Measurements from ENCODE around the gene LUZP2.

Gene LUZP2

DNA sequence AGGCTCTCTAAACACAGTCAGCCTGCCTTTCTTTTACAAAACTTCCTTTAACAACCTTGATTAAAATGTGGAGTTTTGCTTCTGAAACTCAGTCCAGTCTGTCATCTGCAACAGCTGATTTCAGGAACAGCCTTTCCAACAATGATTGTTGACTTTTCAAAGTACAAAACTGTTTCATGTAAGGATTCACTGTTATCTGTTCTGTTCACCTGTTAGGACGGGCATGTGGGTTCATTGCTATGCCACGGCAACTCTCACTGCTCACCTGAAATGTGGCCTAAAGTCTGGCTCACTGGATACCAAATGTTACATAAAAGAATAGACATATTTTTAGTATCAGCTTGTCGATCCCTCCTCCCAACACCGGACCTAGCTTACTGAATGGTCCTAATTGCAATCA, 242.8 kb downstream of the LUZP2 start:
- no peak for DNase-seq (ENCODE audit: low read depth)
- H3K4me3 ChIP-seq (ENCODE audit: low read length): no peak overlapping the region
- TF ChIP-seq, protein P1, sequence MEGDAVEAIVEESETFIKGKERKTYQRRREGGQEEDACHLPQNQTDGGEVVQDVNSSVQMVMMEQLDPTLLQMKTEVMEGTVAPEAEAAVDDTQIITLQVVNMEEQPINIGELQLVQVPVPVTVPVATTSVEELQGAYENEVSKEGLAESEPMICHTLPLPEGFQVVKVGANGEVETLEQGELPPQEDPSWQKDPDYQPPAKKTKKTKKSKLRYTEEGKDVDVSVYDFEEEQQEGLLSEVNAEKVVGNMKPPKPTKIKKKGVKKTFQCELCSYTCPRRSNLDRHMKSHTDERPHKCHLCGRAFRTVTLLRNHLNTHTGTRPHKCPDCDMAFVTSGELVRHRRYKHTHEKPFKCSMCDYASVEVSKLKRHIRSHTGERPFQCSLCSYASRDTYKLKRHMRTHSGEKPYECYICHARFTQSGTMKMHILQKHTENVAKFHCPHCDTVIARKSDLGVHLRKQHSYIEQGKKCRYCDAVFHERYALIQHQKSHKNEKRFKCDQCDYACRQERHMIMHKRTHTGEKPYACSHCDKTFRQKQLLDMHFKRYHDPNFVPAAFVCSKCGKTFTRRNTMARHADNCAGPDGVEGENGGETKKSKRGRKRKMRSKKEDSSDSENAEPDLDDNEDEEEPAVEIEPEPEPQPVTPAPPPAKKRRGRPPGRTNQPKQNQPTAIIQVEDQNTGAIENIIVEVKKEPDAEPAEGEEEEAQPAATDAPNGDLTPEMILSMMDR (IDR thresholded peaks at IDR 0.05; ENCODE audit: insufficient read depth, low read depth, low read length, missing control alignments): no peak

DNA sequence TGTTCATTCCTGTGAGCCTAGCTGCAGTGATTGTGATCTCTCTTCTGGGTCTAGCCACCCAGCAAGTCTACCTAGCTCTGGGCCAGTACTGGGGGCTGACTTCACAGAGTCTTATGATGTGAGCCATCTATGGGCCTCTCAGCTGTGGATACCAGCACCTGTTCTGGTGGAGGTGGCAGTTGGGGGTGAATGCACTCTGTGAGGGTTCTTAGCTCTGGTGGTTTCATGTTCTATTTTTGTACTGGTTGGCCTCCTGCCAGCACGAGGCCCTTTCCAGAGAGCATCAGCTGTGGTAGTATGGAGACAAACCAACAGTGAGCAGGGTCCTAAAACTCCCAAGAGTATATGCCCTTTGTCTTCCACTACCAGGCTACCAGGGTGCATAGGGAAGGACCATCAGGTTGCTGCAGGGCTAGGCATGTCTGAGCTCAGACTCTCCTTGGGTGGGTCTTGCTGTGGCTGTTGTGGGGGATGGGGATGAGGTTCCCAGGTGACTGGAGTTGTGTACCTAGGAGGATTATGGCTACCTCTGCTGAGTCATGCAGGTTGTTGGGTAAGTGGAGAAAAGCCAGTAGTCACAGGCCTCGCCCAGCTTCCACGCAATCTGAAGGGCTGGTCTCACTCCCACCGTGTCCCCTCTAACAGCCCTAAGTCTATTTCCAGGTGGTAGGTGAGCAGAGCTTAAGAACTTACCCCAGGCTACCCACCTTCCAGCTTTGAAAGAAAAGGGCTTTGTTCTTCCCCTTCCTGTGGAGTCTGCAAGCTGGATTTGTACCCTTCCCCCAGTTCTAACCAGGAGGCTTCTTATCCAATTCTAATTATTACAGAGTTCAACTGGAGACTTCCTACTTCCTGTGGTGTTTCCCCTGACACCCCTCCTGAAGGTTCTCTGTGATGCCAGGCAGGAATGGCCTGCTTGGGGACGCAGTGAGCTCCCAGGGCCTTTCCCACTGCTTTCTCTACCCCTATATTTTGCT, 250.7 kb downstream of the LUZP2 start:
- no peak overlapping the region for H3K4me3 ChIP-seq (ENCODE audit: low read length)
- TF ChIP-seq, protein P1 (IDR thresholded peaks at IDR 0.05; ENCODE audit: insufficient read depth, low read depth, low read length, missing control alignments): no peak
- DNase-seq (ENCODE audit: low read depth): peak; percentile 85

DNA sequence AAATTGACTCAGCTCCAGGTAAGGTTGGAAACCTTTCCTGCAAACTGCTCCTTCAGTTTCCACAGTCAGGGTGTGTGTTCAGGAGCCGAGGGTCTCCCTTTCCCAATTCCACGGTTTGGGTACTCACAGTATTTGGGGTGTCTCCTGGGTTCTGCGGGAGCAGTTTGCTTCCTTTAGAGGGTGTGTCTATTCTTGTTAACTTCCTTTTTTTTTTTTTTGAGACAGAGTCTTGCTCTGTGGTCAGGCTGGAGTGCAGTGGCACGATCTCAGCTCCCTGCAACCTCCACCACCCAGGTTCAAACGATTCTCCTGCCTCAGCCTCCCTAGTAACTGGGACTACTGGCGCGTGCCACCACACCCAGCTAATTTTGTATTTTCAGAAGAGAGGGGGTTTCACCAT, 251.4 kb downstream of the LUZP2 start:
- DNase-seq (ENCODE audit: low read depth): no peak
- TF ChIP-seq, protein P1 (IDR thresholded peaks at IDR 0.05; ENCODE audit: insufficient read depth, low read depth, low read length, missing control alignments): no peak
- no peak overlapping the region for H3K4me3 ChIP-seq (ENCODE audit: low read length)

DNA sequence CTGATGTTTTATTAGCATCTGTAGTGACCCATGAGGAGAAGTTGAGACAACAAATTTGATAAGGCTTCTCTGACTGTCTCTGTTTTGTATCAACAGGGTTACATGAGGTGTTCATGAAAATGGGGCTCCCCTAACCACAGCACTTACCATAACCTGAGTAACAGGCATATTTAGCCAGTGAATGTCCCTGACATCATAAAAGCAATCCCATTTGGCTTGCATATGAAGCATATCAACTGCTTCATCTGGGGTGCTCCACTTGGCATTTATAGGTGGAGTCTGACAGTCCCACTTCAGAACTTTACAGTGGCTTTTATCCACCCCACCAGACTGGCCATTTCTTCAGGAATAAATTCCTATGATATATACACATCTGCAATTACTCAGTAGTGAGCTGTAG, 257.6 kb downstream of the LUZP2 start:
- TF ChIP-seq, protein P1 (IDR thresholded peaks at IDR 0.05; ENCODE audit: insufficient read depth, low read depth, low read length, missing control alignments): no peak
- H3K4me3 ChIP-seq (ENCODE audit: low read length): no peak overlapping the region
- peak; percentile 50 for DNase-seq (ENCODE audit: low read depth)

DNA sequence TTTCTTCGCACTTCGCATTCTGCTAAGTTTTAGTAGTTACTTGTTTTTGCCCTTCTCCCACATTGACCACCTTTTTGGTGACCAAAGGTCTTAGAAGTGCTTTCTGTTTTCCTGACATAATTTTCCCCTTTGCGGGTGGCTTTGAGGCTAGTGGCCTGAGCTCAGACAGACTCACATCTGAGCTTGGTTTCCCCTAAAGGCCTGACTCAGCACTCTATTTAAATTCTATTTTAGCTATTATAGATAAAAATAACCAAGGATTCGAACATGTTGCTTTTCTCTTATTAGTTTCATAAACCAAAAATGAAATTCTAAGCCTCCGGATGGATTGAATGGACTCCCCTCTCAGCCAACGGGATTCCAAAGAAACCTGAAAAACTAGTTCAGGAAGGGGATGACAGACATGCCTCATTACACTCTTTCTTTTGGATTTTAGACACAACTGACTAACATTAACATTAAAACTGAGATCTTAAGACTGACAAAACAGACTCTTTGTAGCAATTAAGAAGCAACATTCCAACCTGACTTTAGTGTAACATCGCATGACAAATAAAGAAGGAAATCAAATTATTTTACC, 258.5 kb downstream of the LUZP2 start:
- TF ChIP-seq, protein P1 (IDR thresholded peaks at IDR 0.05; ENCODE audit: insufficient read depth, low read depth, low read length, missing control alignments): no peak
- DNase-seq (ENCODE audit: low read depth): peak; percentile 64
- H3K4me3 ChIP-seq (ENCODE audit: low read length): no peak overlapping the region

DNA sequence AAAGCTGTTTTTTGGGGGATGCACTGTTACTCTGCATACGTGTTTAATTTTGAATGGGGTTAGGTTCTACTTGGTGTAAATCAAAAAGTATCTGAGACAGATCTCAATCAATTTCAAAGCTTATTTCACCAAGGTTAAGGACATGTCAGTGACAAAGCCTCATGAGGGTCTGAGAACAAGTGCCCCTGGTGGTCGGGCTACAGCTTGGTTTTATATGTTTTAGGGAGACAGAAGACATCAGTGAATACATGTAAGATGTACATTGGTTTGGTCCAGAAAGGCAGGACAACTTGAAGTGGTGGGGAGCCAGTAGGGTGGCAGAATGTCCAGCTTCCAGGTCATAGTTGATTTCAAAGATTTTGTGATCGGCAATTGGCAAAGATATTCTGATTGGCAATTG, 262.9 kb downstream of the LUZP2 start:
- no peak overlapping the region for H3K4me3 ChIP-seq (ENCODE audit: low read length)
- DNase-seq (ENCODE audit: low read depth): no peak
- TF ChIP-seq, protein P1 (IDR thresholded peaks at IDR 0.05; ENCODE audit: insufficient read depth, low read depth, low read length, missing control alignments): no peak
